Activated CD8-positive, alpha-beta memory T cell treated with anti-CD3 and anti-CD28 coated beads for 1 hour (primary cell): ENCODE measurements around the gene DSCAM.
"Not testable (repeated sequence)": the region's sequence is repeated elsewhere in the genome, so short reads cannot be mapped to it uniquely, and the experiment has no call there.

ENCODE experiments used
- DNase-seq, 2 donors: peaks; one replicate each; pipeline ENCODE4 v3.0.0-alpha.2; 2020; ENCODE audit warnings: low read depth in 1 of 2; ENCODE audit errors: extremely low read depth in 1 of 2

Gene DSCAM

GRCh38 chr21:40474513-40474912, 372.4 kb downstream of the DSCAM start:
- DNase-seq: no peak

GRCh38 chr21:40472013-40472412, 374.9 kb downstream of the DSCAM start:
- no peak for DNase-seq

GRCh38 chr21:40471103-40471502, 375.9 kb downstream of the DSCAM start:
- no peak for DNase-seq

GRCh38 chr21:40466893-40467483, 380.0 kb downstream of the DSCAM start:
- no peak for DNase-seq

- no peak for DNase-seq
These were observed 381.6 kb downstream of the DSCAM start for GRCh38 chr21:40465382-40465781.

- no peak for DNase-seq
These were observed 383.8 kb downstream of the DSCAM start for GRCh38 chr21:40463176-40463575.

- no peak for DNase-seq
These were observed 385.9 kb downstream of the DSCAM start for GRCh38 chr21:40461008-40461407.

- no peak for DNase-seq
These were observed 389.2 kb downstream of the DSCAM start for GRCh38 chr21:40457741-40458140.

- no peak for DNase-seq
These were observed 392.9 kb downstream of the DSCAM start for GRCh38 chr21:40454057-40454456.

GRCh38 chr21:40453183-40453582, 393.8 kb downstream of the DSCAM start:
- DNase-seq: no peak

GRCh38 chr21:40452548-40452947, 394.4 kb downstream of the DSCAM start:
- no peak for DNase-seq

- DNase-seq: no peak
These were observed 399.9 kb downstream of the DSCAM start for GRCh38 chr21:40447016-40447415.

GRCh38 chr21:40445349-40445921, 401.5 kb downstream of the DSCAM start:
- DNase-seq: no peak

- DNase-seq: not testable (repeated sequence)
These were observed 407.4 kb downstream of the DSCAM start for GRCh38 chr21:40439581-40439980.

- no peak for DNase-seq
These were observed 408.3 kb downstream of the DSCAM start for GRCh38 chr21:40438616-40439015.

- DNase-seq: no peak
These were observed 410.7 kb downstream of the DSCAM start for GRCh38 chr21:40436261-40436660.

GRCh38 chr21:40433538-40433937, 413.4 kb downstream of the DSCAM start:
- DNase-seq: no peak

- DNase-seq: no peak
These were observed 421.0 kb downstream of the DSCAM start for GRCh38 chr21:40425981-40426380.

- DNase-seq: no peak
These were observed 423.9 kb downstream of the DSCAM start for GRCh38 chr21:40422896-40423635.

- DNase-seq: no peak
These were observed 425.8 kb downstream of the DSCAM start for GRCh38 chr21:40421121-40421520.

- no peak for DNase-seq
These were observed 430.4 kb downstream of the DSCAM start for GRCh38 chr21:40416572-40416971.

- no peak for DNase-seq
These were observed 438.4 kb downstream of the DSCAM start for GRCh38 chr21:40408561-40408960.
